ENCODE results near the gene EIF5A2. TPM values are rescaled to one million over a fixed set of nuclear protein-coding genes. Genes with fewer than 3 reads are reported as not detected.

EIF5A2 gene
- total RNA-seq, 1 experiment from 2014 or later = 16.1 TPM

- DNase-seq = no peak
- Mint-ChIP-seq H3K4me1 (ENCODE audit: low read depth, unreplicated experiment) (peaks cover 22% of the 10 kb centered on the region), H3K27me3 (ENCODE audit: insufficient read depth, unreplicated experiment) (no peaks in the 10 kb centered on the region), H3K36me3 (ENCODE audit: insufficient read depth, unreplicated experiment) (peaks cover 59% of the 10 kb centered on the region), H3K9me3 (ENCODE audit: unreplicated experiment) (no peaks in the 10 kb centered on the region), H3K27ac (ENCODE audit: unreplicated experiment) (peak overlapping the region; percentile 21), H3K4me3 (ENCODE audit: unreplicated experiment) (no peak overlapping the region)
- BruUV-seq (replicated peaks) = no TSS peak
- POLR2A ChIA-PET = no interaction called here
- intact Hi-C loops (cut with micrococcal nuclease; ENCODE audit: unreplicated experiment) = no loop called here
- CTCF ChIA-PET = no interaction called here
- Histone ChIP-seq H3K9me3 (no peaks in the 10 kb centered on the region), H3K27me3 (replicated peaks; ENCODE audit: control insufficient read depth, insufficient read depth, low read length) (no peaks in the 10 kb centered on the region), H3K4me1 (peaks cover 21% of the 10 kb centered on the region; the same call in 1 of the 2 replicates), H3K4me3 (ENCODE audit: low read depth, low read length) (no peak overlapping the region), H3K36me3 (ENCODE audit: control insufficient read depth, insufficient read depth, low read length) (no peaks in the 10 kb centered on the region; the same call in none of the 2 replicates)
- TF ChIP-seq, protein P1, sequence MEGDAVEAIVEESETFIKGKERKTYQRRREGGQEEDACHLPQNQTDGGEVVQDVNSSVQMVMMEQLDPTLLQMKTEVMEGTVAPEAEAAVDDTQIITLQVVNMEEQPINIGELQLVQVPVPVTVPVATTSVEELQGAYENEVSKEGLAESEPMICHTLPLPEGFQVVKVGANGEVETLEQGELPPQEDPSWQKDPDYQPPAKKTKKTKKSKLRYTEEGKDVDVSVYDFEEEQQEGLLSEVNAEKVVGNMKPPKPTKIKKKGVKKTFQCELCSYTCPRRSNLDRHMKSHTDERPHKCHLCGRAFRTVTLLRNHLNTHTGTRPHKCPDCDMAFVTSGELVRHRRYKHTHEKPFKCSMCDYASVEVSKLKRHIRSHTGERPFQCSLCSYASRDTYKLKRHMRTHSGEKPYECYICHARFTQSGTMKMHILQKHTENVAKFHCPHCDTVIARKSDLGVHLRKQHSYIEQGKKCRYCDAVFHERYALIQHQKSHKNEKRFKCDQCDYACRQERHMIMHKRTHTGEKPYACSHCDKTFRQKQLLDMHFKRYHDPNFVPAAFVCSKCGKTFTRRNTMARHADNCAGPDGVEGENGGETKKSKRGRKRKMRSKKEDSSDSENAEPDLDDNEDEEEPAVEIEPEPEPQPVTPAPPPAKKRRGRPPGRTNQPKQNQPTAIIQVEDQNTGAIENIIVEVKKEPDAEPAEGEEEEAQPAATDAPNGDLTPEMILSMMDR (IDR thresholded peaks at IDR 0.05; ENCODE audit: insufficient read depth in 1 of 2, low read depth in 1 of 2, low read length in 1 of 2, severe bottlenecking in 1 of 2, unreplicated experiment in 1 of 2) = no peak
Observed at GRCh38 chr3:170863816-170864215, 44.6 kb downstream of the EIF5A2 start.

DNA sequence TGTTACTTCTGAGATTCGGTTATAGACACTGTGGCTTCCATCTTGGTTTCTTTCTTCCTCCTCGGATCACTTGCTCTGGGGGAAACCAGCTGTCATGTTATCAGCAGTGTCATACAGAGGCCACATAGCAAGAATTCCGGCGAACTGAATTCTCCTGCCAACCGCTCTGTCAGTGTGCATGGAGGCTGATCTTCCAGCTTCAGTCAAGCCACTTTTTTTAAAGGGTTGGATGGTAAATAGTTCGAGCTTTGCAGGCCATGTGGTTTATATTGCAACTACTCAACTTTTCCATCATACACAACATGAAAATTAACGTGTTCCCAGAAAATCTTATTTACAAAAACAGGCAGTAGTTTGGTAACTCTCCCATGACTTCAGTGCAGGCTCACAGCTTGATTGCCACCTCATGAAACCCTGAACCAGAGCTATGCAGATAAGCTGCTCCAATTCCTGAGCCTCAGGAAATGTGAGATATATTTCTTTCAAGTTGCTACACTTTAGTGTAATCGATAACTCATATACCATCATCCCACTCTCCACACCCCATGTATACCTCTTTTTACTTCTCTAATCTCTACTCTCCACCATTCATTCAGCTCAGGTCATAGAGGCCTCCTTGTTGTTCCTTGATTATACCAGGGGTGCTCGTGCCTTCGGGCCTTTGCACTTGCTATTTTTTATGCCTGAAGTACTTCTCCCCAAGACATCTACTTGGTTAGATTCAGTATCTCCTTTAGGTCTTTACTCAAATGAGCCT is 45.6 kb downstream of the EIF5A2 start:
- intact Hi-C loops (cut with micrococcal nuclease; ENCODE audit: unreplicated experiment) = no loop called here
- no peak overlapping the region for H3K4me3 Mint-ChIP-seq (ENCODE audit: unreplicated experiment)
- H3K36me3 Mint-ChIP-seq (ENCODE audit: insufficient read depth, unreplicated experiment) = peaks cover 51% of the 10 kb centered on the region
- Histone ChIP-seq H3K9me3 (no peaks in the 10 kb centered on the region), H3K4me3 (ENCODE audit: low read depth, low read length) (no peak overlapping the region), H3K27me3 (replicated peaks; ENCODE audit: control insufficient read depth, insufficient read depth, low read length) (no peaks in the 10 kb centered on the region), H3K36me3 (ENCODE audit: control insufficient read depth, insufficient read depth, low read length) (no peaks in the 10 kb centered on the region; the same call in none of the 2 replicates), H3K4me1 (peaks cover 16% of the 10 kb centered on the region; the same call in 1 of the 2 replicates)
- DNase-seq = peak in 1 of 2 experiments; percentile 45
- H3K27ac Mint-ChIP-seq (ENCODE audit: unreplicated experiment) = peak overlapping the region; percentile 82
- ChIA-PET POLR2A (no interaction called here), CTCF (no interaction called here)
- H3K9me3 Mint-ChIP-seq (ENCODE audit: unreplicated experiment) = no peaks in the 10 kb centered on the region
- TF ChIP-seq, protein P1 (IDR thresholded peaks at IDR 0.05; ENCODE audit: insufficient read depth in 1 of 2, low read depth in 1 of 2, low read length in 1 of 2, severe bottlenecking in 1 of 2, unreplicated experiment in 1 of 2) = no peak
- no TSS peak for BruUV-seq (replicated peaks)
- H3K4me1 Mint-ChIP-seq (ENCODE audit: low read depth, unreplicated experiment) = peaks cover 22% of the 10 kb centered on the region
- no peaks in the 10 kb centered on the region for H3K27me3 Mint-ChIP-seq (ENCODE audit: insufficient read depth, unreplicated experiment)

DNA sequence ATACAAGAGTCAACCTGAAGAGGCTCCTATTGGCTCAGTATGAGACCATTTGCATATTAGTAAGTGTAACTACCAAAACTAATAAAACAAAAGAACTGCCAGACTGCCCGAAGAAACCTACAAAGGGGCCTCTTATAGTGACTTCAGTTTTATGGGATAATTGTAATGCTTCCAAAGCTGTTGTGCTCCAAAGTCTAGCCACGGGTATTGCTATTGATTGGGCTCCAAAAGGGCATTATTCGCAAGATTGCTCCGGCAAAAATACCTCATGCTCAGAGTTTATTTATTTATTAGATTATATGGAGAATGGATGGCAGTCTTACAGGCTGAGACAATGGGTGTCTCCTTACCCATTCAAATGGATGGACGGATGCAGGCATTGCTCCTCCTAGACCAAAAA is 49.8 kb downstream of the EIF5A2 start:
- BruUV-seq (replicated peaks) = no TSS peak
- no peaks in the 10 kb centered on the region for H3K9me3 ChIP-seq
- DNase-seq = no peak
- 0 out of 2 replicates have a peak, but pooled peaks cover 10% of the 10 kb centered on the region for H3K4me1 ChIP-seq
- no peak overlapping the region for H3K27ac Mint-ChIP-seq (ENCODE audit: unreplicated experiment)
- no peak overlapping the region for H3K4me3 ChIP-seq (ENCODE audit: low read depth, low read length)
- H3K4me3 Mint-ChIP-seq (ENCODE audit: unreplicated experiment) = no peak overlapping the region
- H3K9me3 Mint-ChIP-seq (ENCODE audit: unreplicated experiment) = no peaks in the 10 kb centered on the region
- TF ChIP-seq, protein P1 (IDR thresholded peaks at IDR 0.05; ENCODE audit: insufficient read depth in 1 of 2, low read depth in 1 of 2, low read length in 1 of 2, severe bottlenecking in 1 of 2, unreplicated experiment in 1 of 2) = no peak
- POLR2A ChIA-PET = no interaction called here
- no peaks in the 10 kb centered on the region for H3K27me3 ChIP-seq (replicated peaks; ENCODE audit: control insufficient read depth, insufficient read depth, low read length)
- intact Hi-C loops (cut with micrococcal nuclease; ENCODE audit: unreplicated experiment) = no loop called here
- H3K36me3 Mint-ChIP-seq (ENCODE audit: insufficient read depth, unreplicated experiment) = peaks cover 12% of the 10 kb centered on the region
- H3K27me3 Mint-ChIP-seq (ENCODE audit: insufficient read depth, unreplicated experiment) = no peaks in the 10 kb centered on the region
- H3K4me1 Mint-ChIP-seq (ENCODE audit: low read depth, unreplicated experiment) = peaks cover 13% of the 10 kb centered on the region
- CTCF ChIA-PET = no interaction called here
- no peaks in the 10 kb centered on the region for H3K36me3 ChIP-seq (ENCODE audit: control insufficient read depth, insufficient read depth, low read length)

Measured in Caco-2 (cell line).